ENCODE results near the gene DCBLD2.

DCBLD2 gene

GRCh38 chr3:98914210-98915080, 12.9 kb upstream of the DCBLD2 start:
- Histone ChIP-seq H3K4me3 (ENCODE audit: low read length in 2 of 2) (no peak overlapping the region), H2BK5ac (ENCODE audit: low read length) (no peak overlapping the region), H2AK5ac (ENCODE audit: low read depth, low read length) (no peak overlapping the region), H2AFZ (ENCODE audit: low read length) (no peak overlapping the region), H3K4me1 (ENCODE audit: control insufficient read depth in 2 of 2, insufficient read depth in 1 of 2, low read depth in 1 of 2, low read length in 2 of 2) (no peaks in the 10 kb centered on the region), H2BK15ac (ENCODE audit: low read length) (no peak overlapping the region), H3K27me3 (ENCODE audit: control insufficient read depth in 3 of 3, insufficient read depth in 3 of 3, low read depth in 1 of 3, low read length in 3 of 3) (no peaks in the 10 kb centered on the region), H3K18ac (ENCODE audit: low read length) (no peak overlapping the region), H3K4ac (ENCODE audit: low read length) (no peak overlapping the region), H3K9me3 (replicated peaks in 1 of 2; ENCODE audit: control insufficient read depth in 2 of 2, insufficient read depth in 1 of 2, low read depth in 1 of 2, low read length in 2 of 2) (peaks cover 2 to 4% of the 10 kb centered on the region in 2 donors), H3K9ac (ENCODE audit: low read depth, low read length, poor library complexity) (no peak overlapping the region), H3K36me3 (replicated peaks in 1 of 2; ENCODE audit: control insufficient read depth in 2 of 2, insufficient read depth in 2 of 2, low read length in 2 of 2) (no peaks in the 10 kb centered on the region), H2BK120ac (ENCODE audit: low read depth, low read length) (no peak overlapping the region), H3K4me2 (ENCODE audit: insufficient read depth, low read length, poor library complexity, severe bottlenecking) (no peak overlapping the region), H3K23ac (ENCODE audit: low read depth, low read length, poor library complexity) (no peak overlapping the region), H3K27ac (replicated peaks; ENCODE audit: low read length) (no peak overlapping the region), H2BK12ac (ENCODE audit: low read length) (no peak overlapping the region), H3K79me1 (ENCODE audit: low read depth, low read length) (no peaks in the 10 kb centered on the region), H4K91ac (ENCODE audit: low read depth, low read length, poor library complexity) (no peak overlapping the region), H3K14ac (ENCODE audit: low read length) (no peak overlapping the region), H4K8ac (ENCODE audit: low read depth, low read length) (no peak overlapping the region)
- no peak for DNase-seq (ENCODE audit: low spot score)
- no CpG with 5 or more reads among the region's 10 CpGs for WGBS, 2 donors (ENCODE audit: extremely low coverage in 2 of 2, insufficient read length in 2 of 2, insufficient replicate concordance in 1 of 2)

- no peak overlapping the region for H3K14ac ChIP-seq (ENCODE audit: low read length)
- no peak overlapping the region for H3K4ac ChIP-seq (ENCODE audit: low read length)
- H3K23ac ChIP-seq (ENCODE audit: low read depth, low read length, poor library complexity), result no peak overlapping the region
- H3K9ac ChIP-seq (ENCODE audit: low read depth, low read length, poor library complexity), result no peak overlapping the region
- no peak overlapping the region for H3K4me3 ChIP-seq (ENCODE audit: low read length in 2 of 2)
- no peak overlapping the region for H2AK5ac ChIP-seq (ENCODE audit: low read depth, low read length)
- H2AFZ ChIP-seq (ENCODE audit: low read length), result no peak overlapping the region
- H3K27ac ChIP-seq (replicated peaks; ENCODE audit: low read length), result no peak overlapping the region
- H3K36me3 ChIP-seq (replicated peaks in 1 of 2; ENCODE audit: control insufficient read depth in 2 of 2, insufficient read depth in 2 of 2, low read length in 2 of 2), result no peaks in the 10 kb centered on the region
- no peaks in the 10 kb centered on the region for H3K4me1 ChIP-seq (ENCODE audit: control insufficient read depth in 2 of 2, insufficient read depth in 1 of 2, low read depth in 1 of 2, low read length in 2 of 2)
- no peak overlapping the region for H4K8ac ChIP-seq (ENCODE audit: low read depth, low read length)
- no peak overlapping the region for H4K91ac ChIP-seq (ENCODE audit: low read depth, low read length, poor library complexity)
- H3K18ac ChIP-seq (ENCODE audit: low read length), result no peak overlapping the region
- H3K79me1 ChIP-seq (ENCODE audit: low read depth, low read length), result no peaks in the 10 kb centered on the region
- H3K4me2 ChIP-seq (ENCODE audit: insufficient read depth, low read length, poor library complexity, severe bottlenecking), result no peak overlapping the region
- no peak for DNase-seq (ENCODE audit: low spot score)
- H2BK5ac ChIP-seq (ENCODE audit: low read length), result no peak overlapping the region
- H3K27me3 ChIP-seq (ENCODE audit: control insufficient read depth in 3 of 3, insufficient read depth in 3 of 3, low read depth in 1 of 3, low read length in 3 of 3), result no peaks in the 10 kb centered on the region
- WGBS, 2 donors (ENCODE audit: extremely low coverage in 2 of 2, insufficient read length in 2 of 2, insufficient replicate concordance in 1 of 2), result no CpG with 5 or more reads among the region's 1 CpG
- no peak overlapping the region for H2BK15ac ChIP-seq (ENCODE audit: low read length)
- H2BK12ac ChIP-seq (ENCODE audit: low read length), result no peak overlapping the region
- H2BK120ac ChIP-seq (ENCODE audit: low read depth, low read length), result no peak overlapping the region
- H3K9me3 ChIP-seq (replicated peaks in 1 of 2; ENCODE audit: control insufficient read depth in 2 of 2, insufficient read depth in 1 of 2, low read depth in 1 of 2, low read length in 2 of 2), result peaks cover 2 to 11% of the 10 kb centered on the region in 2 donors
Measured at GRCh38 chr3:98912448-98912847, 11.0 kb upstream of the DCBLD2 start.

- Histone ChIP-seq H3K14ac (ENCODE audit: low read length) (no peak overlapping the region), H3K18ac (ENCODE audit: low read length) (no peak overlapping the region), H4K8ac (ENCODE audit: low read depth, low read length) (no peak overlapping the region), H2AK5ac (ENCODE audit: low read depth, low read length) (no peak overlapping the region), H3K23ac (ENCODE audit: low read depth, low read length, poor library complexity) (no peak overlapping the region), H3K27ac (replicated peaks; ENCODE audit: low read length) (no peak overlapping the region), H2BK15ac (ENCODE audit: low read length) (no peak overlapping the region), H3K79me1 (ENCODE audit: low read depth, low read length) (no peaks in the 10 kb centered on the region), H3K36me3 (replicated peaks in 1 of 2; ENCODE audit: control insufficient read depth in 2 of 2, insufficient read depth in 2 of 2, low read length in 2 of 2) (no peaks in the 10 kb centered on the region), H3K27me3 (ENCODE audit: control insufficient read depth in 3 of 3, insufficient read depth in 3 of 3, low read depth in 1 of 3, low read length in 3 of 3) (no peaks in the 10 kb centered on the region), H3K4me1 (ENCODE audit: control insufficient read depth in 2 of 2, insufficient read depth in 1 of 2, low read depth in 1 of 2, low read length in 2 of 2) (peaks cover 0 to 4% of the 10 kb centered on the region in 2 donors), H3K4me2 (ENCODE audit: insufficient read depth, low read length, poor library complexity, severe bottlenecking) (no peak overlapping the region), H2AFZ (ENCODE audit: low read length) (no peak overlapping the region), H2BK5ac (ENCODE audit: low read length) (no peak overlapping the region), H4K91ac (ENCODE audit: low read depth, low read length, poor library complexity) (no peak overlapping the region), H3K9me3 (replicated peaks in 1 of 2; ENCODE audit: control insufficient read depth in 2 of 2, insufficient read depth in 1 of 2, low read depth in 1 of 2, low read length in 2 of 2) (peaks cover 0 to 15% of the 10 kb centered on the region in 2 donors), H3K4ac (ENCODE audit: low read length) (no peak overlapping the region), H3K9ac (ENCODE audit: low read depth, low read length, poor library complexity) (no peak overlapping the region), H2BK120ac (ENCODE audit: low read depth, low read length) (no peak overlapping the region), H3K4me3 (ENCODE audit: low read length in 2 of 2) (no peak overlapping the region), H2BK12ac (ENCODE audit: low read length) (no peak overlapping the region)
- no CpG with 5 or more reads among the region's 1 CpG for WGBS, 2 donors (ENCODE audit: extremely low coverage in 2 of 2, insufficient read length in 2 of 2, insufficient replicate concordance in 1 of 2)
- DNase-seq (ENCODE audit: low spot score), result no peak
Measured at GRCh38 chr3:98906230-98906629, 4.7 kb upstream of the DCBLD2 start.

GRCh38 chr3:98903705-98904481, 2.4 kb upstream of the DCBLD2 start:
- no peak overlapping the region for H3K23ac ChIP-seq (ENCODE audit: low read depth, low read length, poor library complexity)
- H2BK5ac ChIP-seq (ENCODE audit: low read length), result no peak overlapping the region
- no peak overlapping the region for H3K4me3 ChIP-seq (ENCODE audit: low read length in 2 of 2)
- H3K9me3 ChIP-seq (replicated peaks in 1 of 2; ENCODE audit: control insufficient read depth in 2 of 2, insufficient read depth in 1 of 2, low read depth in 1 of 2, low read length in 2 of 2), result peaks cover 0 to 9% of the 10 kb centered on the region in 2 donors
- peaks cover 0 to 7% of the 10 kb centered on the region in 2 donors for H3K4me1 ChIP-seq (ENCODE audit: control insufficient read depth in 2 of 2, insufficient read depth in 1 of 2, low read depth in 1 of 2, low read length in 2 of 2)
- no peak overlapping the region for H2BK15ac ChIP-seq (ENCODE audit: low read length)
- H3K9ac ChIP-seq (ENCODE audit: low read depth, low read length, poor library complexity), result no peak overlapping the region
- peaks cover 0 to under 1% of the 10 kb centered on the region in 2 donors for H3K36me3 ChIP-seq (replicated peaks in 1 of 2; ENCODE audit: control insufficient read depth in 2 of 2, insufficient read depth in 2 of 2, low read length in 2 of 2)
- H3K4me2 ChIP-seq (ENCODE audit: insufficient read depth, low read length, poor library complexity, severe bottlenecking), result no peak overlapping the region
- H2BK120ac ChIP-seq (ENCODE audit: low read depth, low read length), result no peak overlapping the region
- H3K18ac ChIP-seq (ENCODE audit: low read length), result no peak overlapping the region
- H4K91ac ChIP-seq (ENCODE audit: low read depth, low read length, poor library complexity), result no peak overlapping the region
- no peak overlapping the region for H2BK12ac ChIP-seq (ENCODE audit: low read length)
- H2AFZ ChIP-seq (ENCODE audit: low read length), result no peak overlapping the region
- no peak overlapping the region for H4K8ac ChIP-seq (ENCODE audit: low read depth, low read length)
- no peaks in the 10 kb centered on the region for H3K79me1 ChIP-seq (ENCODE audit: low read depth, low read length)
- no peak overlapping the region for H2AK5ac ChIP-seq (ENCODE audit: low read depth, low read length)
- DNase-seq (ENCODE audit: low spot score), result no peak
- H3K27ac ChIP-seq (replicated peaks; ENCODE audit: low read length), result no peak overlapping the region
- no CpG with 5 or more reads among the region's 11 CpGs for whole genome bisulfite sequencing, 2 donors (ENCODE audit: extremely low coverage in 2 of 2, insufficient read length in 2 of 2, insufficient replicate concordance in 1 of 2)
- H3K27me3 ChIP-seq (ENCODE audit: control insufficient read depth in 3 of 3, insufficient read depth in 3 of 3, low read depth in 1 of 3, low read length in 3 of 3), result no peaks in the 10 kb centered on the region
- H3K14ac ChIP-seq (ENCODE audit: low read length), result no peak overlapping the region
- no peak overlapping the region for H3K4ac ChIP-seq (ENCODE audit: low read length)
